ENCODE data around the gene PTPRF.

DNA sequence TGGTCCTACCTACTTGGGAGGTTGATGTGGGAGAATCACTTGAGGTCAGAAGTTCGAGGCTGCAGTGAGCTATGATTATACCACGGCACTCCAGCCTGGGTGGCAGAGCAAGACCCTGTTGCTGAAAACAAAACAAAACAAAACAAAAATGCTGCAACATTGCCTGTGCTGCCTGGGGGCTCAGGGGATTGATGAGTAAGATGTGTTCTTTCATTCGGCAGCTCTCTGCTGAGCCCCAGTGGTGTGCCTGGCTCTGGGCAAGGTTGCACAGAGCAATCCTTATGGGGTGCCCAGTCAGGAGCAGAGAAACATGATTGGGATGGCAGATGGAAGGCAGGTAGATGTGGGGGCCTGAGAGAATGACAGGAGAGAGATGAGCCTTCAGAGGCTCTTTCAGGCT is 90.7 kb downstream of the PTPRF start:
- TF ChIP-seq, protein P1, sequence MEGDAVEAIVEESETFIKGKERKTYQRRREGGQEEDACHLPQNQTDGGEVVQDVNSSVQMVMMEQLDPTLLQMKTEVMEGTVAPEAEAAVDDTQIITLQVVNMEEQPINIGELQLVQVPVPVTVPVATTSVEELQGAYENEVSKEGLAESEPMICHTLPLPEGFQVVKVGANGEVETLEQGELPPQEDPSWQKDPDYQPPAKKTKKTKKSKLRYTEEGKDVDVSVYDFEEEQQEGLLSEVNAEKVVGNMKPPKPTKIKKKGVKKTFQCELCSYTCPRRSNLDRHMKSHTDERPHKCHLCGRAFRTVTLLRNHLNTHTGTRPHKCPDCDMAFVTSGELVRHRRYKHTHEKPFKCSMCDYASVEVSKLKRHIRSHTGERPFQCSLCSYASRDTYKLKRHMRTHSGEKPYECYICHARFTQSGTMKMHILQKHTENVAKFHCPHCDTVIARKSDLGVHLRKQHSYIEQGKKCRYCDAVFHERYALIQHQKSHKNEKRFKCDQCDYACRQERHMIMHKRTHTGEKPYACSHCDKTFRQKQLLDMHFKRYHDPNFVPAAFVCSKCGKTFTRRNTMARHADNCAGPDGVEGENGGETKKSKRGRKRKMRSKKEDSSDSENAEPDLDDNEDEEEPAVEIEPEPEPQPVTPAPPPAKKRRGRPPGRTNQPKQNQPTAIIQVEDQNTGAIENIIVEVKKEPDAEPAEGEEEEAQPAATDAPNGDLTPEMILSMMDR (IDR thresholded peaks at IDR 0.05), result no peak
- no peak for TF ChIP-seq POLR2A (IDR thresholded peaks at IDR 0.05; ENCODE audit: low read depth)
- TF ChIP-seq EP300 (IDR thresholded peaks at IDR 0.05), result no peak
- no peak for TF ChIP-seq POLR2AphosphoS5 (IDR thresholded peaks at IDR 0.05)
